Natural killer cell (primary cell): ENCODE data around the gene PDE4D. TPM values are rescaled to one million over a fixed set of nuclear protein-coding genes. Genes with fewer than 3 reads are reported as not detected.
"Not testable (repeated sequence)": the region's sequence is repeated elsewhere in the genome, so short reads cannot be mapped to it uniquely, and the experiment has no call there.

ENCODE experiments used
- ATAC-seq, 3 donors: fragments of 150-1000 bp in 2 of 3; fragments of 200-7000 bp in 1 of 3; cut with Tn5 transposase; 1 replicate in 1 of 3; 2 replicates in 2 of 3; pipeline ENCODE4 v1.10.0; 2021; ENCODE audit warnings: mild to moderate bottlenecking in 2 of 3, moderate library complexity in 2 of 3
- DNase-seq, 2 donors: peaks; one replicate each; pipeline versions ENCODE4 v3.0.0 to v3.0.0-alpha.2; 2013 to 2021; ENCODE audit warnings: mixed read lengths in 1 of 2
- H3K27ac ChIP-seq: one replicate; pipeline ENCODE4 v1.5.1; 2013; ENCODE audit warnings: mild to moderate bottlenecking, low read length
- H3K27me3 ChIP-seq: one replicate; pipeline ENCODE4 v1.6.1; 2013; ENCODE audit warnings: low read length; ENCODE audit not compliant: control insufficient read depth, insufficient read depth
- H3K36me3 ChIP-seq: one replicate; pipeline ENCODE4 v1.6.1; 2013; ENCODE audit warnings: low read length; ENCODE audit not compliant: control insufficient read depth, insufficient read depth
- H3K4me1 ChIP-seq: one replicate; pipeline ENCODE4 v1.6.1; 2013; ENCODE audit warnings: low read length; ENCODE audit not compliant: control insufficient read depth, insufficient read depth
- H3K4me3 ChIP-seq: one replicate; pipeline ENCODE4 v1.5.1; 2013; ENCODE audit warnings: low read length
- H3K9me3 ChIP-seq: one replicate; pipeline ENCODE4 v1.6.1; 2013; ENCODE audit warnings: low read length; ENCODE audit not compliant: control insufficient read depth, insufficient read depth
- H3K27ac Mint-ChIP-seq, 2 donors: one replicate each; pipeline ENCODE4 v1.8.0; 2022; ENCODE audit warnings: mild to moderate bottlenecking in 2 of 2, mixed read lengths in 2 of 2, moderate library complexity in 1 of 2
- H3K27me3 Mint-ChIP-seq, 2 donors: one replicate each; pipeline ENCODE4 v1.8.0; 2022; ENCODE audit warnings: low read depth in 2 of 2, mixed read lengths in 2 of 2
- H3K36me3 Mint-ChIP-seq: one replicate; pipeline ENCODE4 v1.8.0; 2022; ENCODE audit warnings: mixed read lengths
- H3K4me1 Mint-ChIP-seq, 2 donors: one replicate each; pipeline ENCODE4 v1.8.0; 2022; ENCODE audit warnings: mixed read lengths in 2 of 2
- H3K4me3 Mint-ChIP-seq: one replicate; pipeline ENCODE4 v1.8.0; 2022; ENCODE audit warnings: mild to moderate bottlenecking, moderate library complexity, mixed read lengths
- H3K9me3 Mint-ChIP-seq, 2 donors: one replicate each; pipeline ENCODE4 v1.8.0; 2022; ENCODE audit warnings: mixed read lengths in 2 of 2
- WGBS: methylation state at CpG from one replicate; pipeline ENCODE4 v1.1.7; 2013; ENCODE audit warnings: missing lambda C conversion rate; ENCODE audit not compliant: insufficient coverage; 5-methylcytosine and 5-hydroxymethylcytosine counted together
- intact Hi-C: fragments of 100-400 bp; cut with micrococcal nuclease; formaldehyde crosslinking; loops from one replicate; pipeline ENCODE4 v1.14.2; 2022
- total RNA-seq, 4 donors: library from RNA; stranded (reverse); fragments of 120-200 nt in 1 of 4; gene quantifications; one replicate each; pipeline versions ENCODE4 v1.2.3 to v1.2.4, GENCODE V29; 2013 to 2022
- TF ChIP-seq, protein P1 (sequence below): fragments of 200-600 bp; IDR thresholded peaks from one replicate; pipeline ENCODE4 v1.8.0; 2022; ENCODE audit warnings: antibody characterized with exemption

Gene PDE4D
- total RNA-seq, 3 donors from 2014 or later (not counting 1 experiment from before 2014, with no cell fraction given), result 109 to 170 (median 116) TPM

DNA sequence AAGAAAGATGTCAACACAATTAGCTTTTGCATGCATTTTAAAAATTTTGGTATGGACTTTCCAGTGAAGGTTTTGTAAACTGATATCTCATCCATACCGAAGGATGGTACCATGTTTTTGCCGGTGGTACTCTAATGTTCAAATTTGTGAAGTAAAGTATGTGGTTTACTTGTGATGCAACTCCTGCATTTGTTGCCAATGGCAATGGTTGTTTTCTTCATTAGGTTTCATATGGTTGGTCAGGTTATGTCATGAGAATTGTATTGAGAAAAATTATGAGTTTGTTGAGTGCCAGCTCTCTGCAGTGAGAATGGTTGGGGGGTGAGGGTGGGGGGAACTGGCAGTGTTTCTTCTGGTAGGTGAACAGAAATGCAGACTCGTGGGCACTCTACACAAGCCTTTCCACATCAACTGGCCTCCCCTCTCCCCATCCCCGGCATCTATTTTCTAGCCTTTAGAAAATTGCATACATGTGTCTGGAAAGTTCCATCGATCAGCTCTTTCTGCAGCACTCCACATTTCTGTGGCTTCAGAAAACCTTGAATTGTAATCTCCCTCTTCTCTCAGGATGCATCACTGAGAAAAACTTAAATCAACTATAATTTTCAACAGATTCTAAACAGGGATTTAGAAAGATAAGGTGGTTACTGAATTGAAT lies 107.7 kb downstream of the PDE4D start:
- TF ChIP-seq, protein P1, sequence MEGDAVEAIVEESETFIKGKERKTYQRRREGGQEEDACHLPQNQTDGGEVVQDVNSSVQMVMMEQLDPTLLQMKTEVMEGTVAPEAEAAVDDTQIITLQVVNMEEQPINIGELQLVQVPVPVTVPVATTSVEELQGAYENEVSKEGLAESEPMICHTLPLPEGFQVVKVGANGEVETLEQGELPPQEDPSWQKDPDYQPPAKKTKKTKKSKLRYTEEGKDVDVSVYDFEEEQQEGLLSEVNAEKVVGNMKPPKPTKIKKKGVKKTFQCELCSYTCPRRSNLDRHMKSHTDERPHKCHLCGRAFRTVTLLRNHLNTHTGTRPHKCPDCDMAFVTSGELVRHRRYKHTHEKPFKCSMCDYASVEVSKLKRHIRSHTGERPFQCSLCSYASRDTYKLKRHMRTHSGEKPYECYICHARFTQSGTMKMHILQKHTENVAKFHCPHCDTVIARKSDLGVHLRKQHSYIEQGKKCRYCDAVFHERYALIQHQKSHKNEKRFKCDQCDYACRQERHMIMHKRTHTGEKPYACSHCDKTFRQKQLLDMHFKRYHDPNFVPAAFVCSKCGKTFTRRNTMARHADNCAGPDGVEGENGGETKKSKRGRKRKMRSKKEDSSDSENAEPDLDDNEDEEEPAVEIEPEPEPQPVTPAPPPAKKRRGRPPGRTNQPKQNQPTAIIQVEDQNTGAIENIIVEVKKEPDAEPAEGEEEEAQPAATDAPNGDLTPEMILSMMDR, result no peak
- intact Hi-C loops, result no loop called here

DNA sequence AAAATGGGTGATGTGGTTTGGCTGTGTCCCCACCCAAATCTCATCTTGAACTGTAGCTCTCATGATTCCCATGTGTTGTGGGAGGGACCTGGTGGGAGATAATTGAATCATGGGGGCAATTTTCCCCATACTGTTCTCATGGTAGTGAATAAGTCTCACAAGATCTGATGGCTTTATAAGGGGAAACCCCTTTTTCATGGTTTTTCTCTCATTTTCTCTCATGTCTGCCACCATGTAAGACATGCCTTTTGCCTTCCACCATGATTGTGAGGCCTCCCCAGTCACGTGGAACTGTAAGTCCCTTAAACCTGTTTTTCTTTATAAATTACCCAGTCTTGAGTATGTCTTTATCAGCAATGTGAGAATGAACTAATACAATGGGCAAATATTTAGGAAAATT lies 108.8 kb downstream of the PDE4D start:
- H3K36me3 ChIP-seq, H3K27me3 ChIP-seq, intact Hi-C loops, H3K4me3 Mint-ChIP-seq, H3K9me3 Mint-ChIP-seq, H3K9me3 ChIP-seq, H3K27ac ChIP-seq, H3K27ac Mint-ChIP-seq, H3K4me3 ChIP-seq, H3K36me3 Mint-ChIP-seq, H3K4me1 ChIP-seq, DNase-seq, H3K4me1 Mint-ChIP-seq, ATAC-seq: not testable (repeated sequence)
- WGBS, result 57% methylated on average over 1 of the region's 1 CpG
- H3K27me3 Mint-ChIP-seq, result peaks cover 10 to 37% of the 10 kb centered on the region in 2 donors

More for the DNA sequence above, 107.7 kb downstream of the PDE4D start:
- no peak overlapping the region for H3K27ac Mint-ChIP-seq
- DNase-seq (no peak), ATAC-seq (no peak)
- no peak overlapping the region for H3K4me3 Mint-ChIP-seq
- WGBS, result 84% methylated on average over 5 of the region's 5 CpGs
- H3K4me3 ChIP-seq, result no peak overlapping the region
- no peaks in the 10 kb centered on the region for H3K36me3 Mint-ChIP-seq
- H3K9me3 Mint-ChIP-seq, result no peaks in the 10 kb centered on the region
- no peaks in the 10 kb centered on the region for H3K36me3 ChIP-seq
- H3K27me3 ChIP-seq, result no peaks in the 10 kb centered on the region
- no peaks in the 10 kb centered on the region for H3K9me3 ChIP-seq
- H3K4me1 Mint-ChIP-seq, result peaks cover 6 to 10% of the 10 kb centered on the region in 2 donors
- H3K27me3 Mint-ChIP-seq, result peaks cover 11 to 37% of the 10 kb centered on the region in 2 donors
- no peaks in the 10 kb centered on the region for H3K4me1 ChIP-seq
- no peak overlapping the region for H3K27ac ChIP-seq

DNA sequence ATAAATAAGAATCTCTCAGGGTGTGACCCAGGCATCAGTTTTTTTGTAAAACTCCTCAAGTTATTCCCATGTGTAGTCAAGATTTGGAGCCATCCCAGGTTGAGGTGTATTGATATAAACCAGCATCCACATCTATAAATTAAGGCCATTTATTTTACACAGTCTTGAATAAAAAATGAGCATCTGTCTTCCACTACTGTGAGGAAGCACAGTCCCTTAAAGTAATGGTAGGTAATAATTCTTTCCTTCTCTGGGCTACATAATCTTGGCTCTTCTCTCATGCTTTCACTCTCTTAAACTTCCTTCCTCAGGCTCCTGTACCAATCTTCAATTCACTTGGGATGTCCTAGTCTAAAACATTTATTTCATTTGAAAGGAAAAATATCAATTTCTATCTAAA lies 110.3 kb downstream of the PDE4D start:
- TF ChIP-seq, protein P1, result no peak

DNA sequence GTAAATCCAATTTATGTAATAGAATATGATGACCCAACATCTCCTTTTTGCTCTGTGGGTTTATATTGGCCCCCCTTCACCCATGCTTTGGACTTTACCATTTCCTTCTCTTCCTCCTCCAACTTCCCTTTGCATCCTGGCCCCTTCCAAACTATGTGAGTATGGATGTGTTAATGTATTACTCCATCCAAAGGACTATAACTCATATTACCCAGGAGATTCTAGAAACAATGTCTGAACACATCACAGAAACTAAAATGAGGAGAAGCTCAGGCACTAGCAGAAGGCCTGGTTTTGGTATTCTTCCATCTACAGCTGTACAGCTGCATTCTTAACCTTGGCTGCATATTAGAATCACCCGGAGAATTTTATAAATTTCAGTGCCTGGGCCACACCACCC lies 110.7 kb downstream of the PDE4D start:
- TF ChIP-seq, protein P1, result no peak
- H3K27ac Mint-ChIP-seq, result no peak overlapping the region
- intact Hi-C loops, result no loop called here
- H3K4me1 Mint-ChIP-seq, result no peaks in the 10 kb centered on the region
- H3K4me3 ChIP-seq, result no peak overlapping the region
- H3K4me3 Mint-ChIP-seq, result no peak overlapping the region
- H3K27ac ChIP-seq, result no peak overlapping the region
- no peaks in the 10 kb centered on the region for H3K9me3 Mint-ChIP-seq
- H3K27me3 Mint-ChIP-seq, result peaks cover 8 to 32% of the 10 kb centered on the region in 2 donors
- H3K27me3 ChIP-seq, result no peaks in the 10 kb centered on the region
- H3K9me3 ChIP-seq, result no peaks in the 10 kb centered on the region
- H3K36me3 ChIP-seq, result no peaks in the 10 kb centered on the region
- 89% methylated on average over 1 of the region's 1 CpG for WGBS
- no peak for ATAC-seq
- no peaks in the 10 kb centered on the region for H3K36me3 Mint-ChIP-seq
- no peaks in the 10 kb centered on the region for H3K4me1 ChIP-seq
- no peak for DNase-seq

More for the DNA sequence above, 110.3 kb downstream of the PDE4D start:
- no peaks in the 10 kb centered on the region for H3K9me3 Mint-ChIP-seq
- no peaks in the 10 kb centered on the region for H3K4me1 ChIP-seq
- no peaks in the 10 kb centered on the region for H3K36me3 ChIP-seq
- no peaks in the 10 kb centered on the region for H3K4me1 Mint-ChIP-seq
- H3K27me3 ChIP-seq, result no peaks in the 10 kb centered on the region
- peaks cover 11 to 36% of the 10 kb centered on the region in 2 donors for H3K27me3 Mint-ChIP-seq
- ATAC-seq (no peak), DNase-seq (no peak)
- no peak overlapping the region for H3K4me3 ChIP-seq
- H3K27ac ChIP-seq, result no peak overlapping the region
- intact Hi-C loops, result no loop called here
- no peaks in the 10 kb centered on the region for H3K36me3 Mint-ChIP-seq
- H3K4me3 Mint-ChIP-seq, result no peak overlapping the region
- no peaks in the 10 kb centered on the region for H3K9me3 ChIP-seq
- no peak overlapping the region for H3K27ac Mint-ChIP-seq
